ENCODE results near the gene ABCA10.
"Not testable (repeated sequence)": the region's sequence is repeated elsewhere in the genome, so short reads cannot be mapped to it uniquely, and the experiment has no call there.

ABCA10 gene

GRCh38 chr17:69227541-69227940 lies 1.1 kb downstream of the ABCA10 start:
- DNase-seq (ENCODE audit: low spot score): peak; percentile 55

GRCh38 chr17:69223809-69224208 lies 4.8 kb downstream of the ABCA10 start:
- no peak for DNase-seq (ENCODE audit: low spot score)

- no peak for DNase-seq (ENCODE audit: low spot score)
Measured at GRCh38 chr17:69222707-69223258, 5.8 kb downstream of the ABCA10 start.

GRCh38 chr17:69220098-69220497 lies 8.5 kb downstream of the ABCA10 start:
- no peak for DNase-seq (ENCODE audit: low spot score)

GRCh38 chr17:69218986-69219385 lies 9.6 kb downstream of the ABCA10 start:
- DNase-seq (ENCODE audit: low spot score): no peak

- DNase-seq (ENCODE audit: low spot score): no peak
Measured at GRCh38 chr17:69213059-69213813, 15.4 kb downstream of the ABCA10 start.

GRCh38 chr17:69208640-69209039 lies 20.0 kb downstream of the ABCA10 start:
- no peak for DNase-seq (ENCODE audit: low spot score)

GRCh38 chr17:69207151-69207550 lies 21.5 kb downstream of the ABCA10 start:
- no peak for DNase-seq (ENCODE audit: low spot score)

GRCh38 chr17:69198238-69198637 lies 30.4 kb downstream of the ABCA10 start:
- DNase-seq (ENCODE audit: low spot score): no peak

- DNase-seq (ENCODE audit: low spot score): not testable (repeated sequence)
Measured at GRCh38 chr17:69196105-69196653, 32.4 kb downstream of the ABCA10 start.

- no peak for DNase-seq (ENCODE audit: low spot score)
Measured at GRCh38 chr17:69192754-69193153, 35.9 kb downstream of the ABCA10 start.

- DNase-seq (ENCODE audit: low spot score): no peak
Measured at GRCh38 chr17:69188796-69189195, 39.8 kb downstream of the ABCA10 start.

- DNase-seq (ENCODE audit: low spot score): no peak
Measured at GRCh38 chr17:69188064-69188463, 40.6 kb downstream of the ABCA10 start.

- DNase-seq (ENCODE audit: low spot score): no peak
Measured at GRCh38 chr17:69187294-69187693, 41.3 kb downstream of the ABCA10 start.

- DNase-seq (ENCODE audit: low spot score): no peak
Measured at GRCh38 chr17:69179227-69179952, 49.2 kb downstream of the ABCA10 start.

- no peak for DNase-seq (ENCODE audit: low spot score)
Measured at GRCh38 chr17:69176457-69176795, 52.2 kb downstream of the ABCA10 start.

- no peak for DNase-seq (ENCODE audit: low spot score)
Measured at GRCh38 chr17:69175625-69176456, 52.8 kb downstream of the ABCA10 start.

- DNase-seq (ENCODE audit: low spot score): no peak
Measured at GRCh38 chr17:69175262-69175624, 53.4 kb downstream of the ABCA10 start.

- DNase-seq (ENCODE audit: low spot score): no peak
Measured at GRCh38 chr17:69173118-69173517, 55.5 kb downstream of the ABCA10 start.

GRCh38 chr17:69170377-69170776 lies 58.2 kb downstream of the ABCA10 start:
- peak; percentile 14 for DNase-seq (ENCODE audit: low spot score)

GRCh38 chr17:69168642-69169041 lies 60.0 kb downstream of the ABCA10 start:
- not testable (repeated sequence) for DNase-seq (ENCODE audit: low spot score)

- no peak for DNase-seq (ENCODE audit: low spot score)
Measured at GRCh38 chr17:69166957-69167356, 61.7 kb downstream of the ABCA10 start.

Measured in NAMALWA (cell line).